ENCODE data around the gene KRTAP16-1.

- no peak for TF ChIP-seq EZH2 (IDR thresholded peaks at IDR 0.05; ENCODE audit: low read depth, low read length, severe bottlenecking)
- no peak for TF ChIP-seq POLR2A (IDR thresholded peaks at IDR 0.05; ENCODE audit: control extremely low read depth in 1 of 2, low read depth in 2 of 2, low read length in 2 of 2)
- TF ChIP-seq CTCF (IDR thresholded peaks at IDR 0.05; ENCODE audit: control extremely low read depth in 1 of 3, insufficient read depth in 1 of 3, low read depth in 1 of 3, low read length in 3 of 3), result peak; percentile 86 to 97 (median 95)
- no peak for TF ChIP-seq PHF8 (conservative IDR thresholded peaks at IDR 0.05; ENCODE audit: low read depth, low read length)
- no peak for TF ChIP-seq CHD2 (IDR thresholded peaks at IDR 0.05; ENCODE audit: low read length)
- no peak for TF ChIP-seq TCF12 (IDR thresholded peaks at IDR 0.05; ENCODE audit: low read depth, low read length)
Observed at GRCh38 chr17:41329279-41329948, 20.3 kb upstream of the KRTAP16-1 start.
